Activated T-helper 1 cell treated with anti-CD3 and anti-CD28 coated beads, Interleukin-12 subunit alpha, Interleukin-12 subunit beta, Interleukin-2, Interleukin-4 antibody, amounts not matched to agents 30 ng/mL and 10 ng/mL and 1 ng/mL, durations not matched to agents 14 hours and 24 hours and 36 hours (primary cell): ENCODE data around the gene NTMT1. TPM values are rescaled to one million over a fixed set of nuclear protein-coding genes. Genes with fewer than 3 reads are reported as not detected.

Experiments used
- DNase-seq: peaks from one replicate; pipeline ENCODE4 v3.0.0; 2021; ENCODE audit warnings: low spot score
- H3K27ac Mint-ChIP-seq: one replicate; pipeline ENCODE4 v1.8.0; 2021; ENCODE audit warnings: mild to moderate bottlenecking, mixed read lengths
- H3K27me3 Mint-ChIP-seq: one replicate; pipeline ENCODE4 v1.8.0; 2022; ENCODE audit warnings: mild to moderate bottlenecking, moderate library complexity, mixed read lengths; ENCODE audit not compliant: insufficient read depth
- H3K36me3 Mint-ChIP-seq: one replicate; pipeline ENCODE4 v1.8.0; 2021; ENCODE audit warnings: low read depth, mixed read lengths
- H3K4me1 Mint-ChIP-seq: one replicate; pipeline ENCODE4 v1.8.0; 2021; ENCODE audit warnings: low read depth, mixed read lengths
- H3K4me3 Mint-ChIP-seq: one replicate; pipeline ENCODE4 v1.8.0; 2021; ENCODE audit warnings: mild to moderate bottlenecking, moderate library complexity, mixed read lengths
- H3K9me3 Mint-ChIP-seq: one replicate; pipeline ENCODE4 v1.8.0; 2021; ENCODE audit warnings: mixed read lengths
- intact Hi-C: fragments of 100-400 bp; cut with micrococcal nuclease; formaldehyde crosslinking; loops from one replicate; pipeline ENCODE4 v1.15.1; 2024
- total RNA-seq: library from RNA; stranded (reverse); gene quantifications from 2 replicates; pipeline ENCODE4 v1.2.3, GENCODE V29; 2022

The NTMT1 gene
- total RNA-seq, 1 donor from 2014 or later = 67.1 TPM

DNA sequence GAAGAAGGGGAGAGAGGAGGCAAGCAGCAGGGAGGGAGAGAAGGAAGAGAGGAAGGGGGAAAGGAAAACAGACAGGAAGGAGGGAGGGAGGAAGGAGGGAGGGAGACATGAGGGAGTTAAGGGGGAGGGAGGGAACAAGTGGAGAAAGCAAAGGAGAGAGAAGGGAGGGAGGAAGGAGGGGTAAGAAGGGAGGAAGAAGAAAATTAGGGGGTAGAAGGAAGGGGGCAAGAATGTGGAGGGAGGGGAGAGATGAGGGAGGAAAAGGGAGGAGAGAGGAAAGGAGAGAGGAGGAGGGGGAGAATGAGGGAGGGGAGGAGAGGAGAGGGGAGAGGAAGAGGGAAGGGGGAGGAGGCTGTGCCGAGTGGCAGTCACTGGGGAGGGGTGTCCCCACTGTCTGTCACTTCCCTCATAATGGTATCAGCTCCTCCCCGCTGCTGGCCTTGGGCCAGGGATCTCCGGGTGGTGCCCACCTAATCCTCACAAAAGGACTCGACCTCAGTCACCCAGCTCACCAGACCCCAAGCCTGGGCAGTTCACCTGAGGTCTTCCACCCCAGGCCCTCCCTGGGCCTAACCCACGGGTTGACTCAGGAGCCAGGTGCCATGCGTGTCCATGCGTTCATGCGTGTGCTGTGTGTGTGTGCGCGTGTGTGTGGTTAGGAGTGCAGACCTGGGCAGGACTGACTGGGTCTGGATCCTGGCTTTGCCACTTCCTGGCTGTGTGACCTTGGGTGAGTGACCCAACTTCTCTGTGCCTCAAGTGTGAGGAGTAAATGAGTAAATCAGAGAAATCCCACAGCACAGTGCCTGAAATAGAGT, 23.2 kb upstream of the NTMT1 start:
- no peak for DNase-seq
- Mint-ChIP-seq H3K27me3 (no peaks in the 10 kb centered on the region), H3K36me3 (peaks cover 5% of the 10 kb centered on the region), H3K4me1 (peaks cover 47% of the 10 kb centered on the region), H3K27ac (peak overlapping the region; percentile 53), H3K9me3 (no peaks in the 10 kb centered on the region), H3K4me3 (no peak overlapping the region)
- intact Hi-C loops = no loop called here

GRCh38 chr9:129604056-129604765, 21.8 kb upstream of the NTMT1 start:
- Mint-ChIP-seq H3K27me3 (no peaks in the 10 kb centered on the region), H3K9me3 (no peaks in the 10 kb centered on the region), H3K27ac (no peak overlapping the region), H3K36me3 (peaks cover 2% of the 10 kb centered on the region), H3K4me1 (peaks cover 49% of the 10 kb centered on the region), H3K4me3 (peak overlapping the region; percentile 30)
- intact Hi-C loops = loop anchor here (1.0 kb wide), 1 partner anchor 24 kb away; no protein-coding TSS in a partner anchor
- DNase-seq = no peak

DNA sequence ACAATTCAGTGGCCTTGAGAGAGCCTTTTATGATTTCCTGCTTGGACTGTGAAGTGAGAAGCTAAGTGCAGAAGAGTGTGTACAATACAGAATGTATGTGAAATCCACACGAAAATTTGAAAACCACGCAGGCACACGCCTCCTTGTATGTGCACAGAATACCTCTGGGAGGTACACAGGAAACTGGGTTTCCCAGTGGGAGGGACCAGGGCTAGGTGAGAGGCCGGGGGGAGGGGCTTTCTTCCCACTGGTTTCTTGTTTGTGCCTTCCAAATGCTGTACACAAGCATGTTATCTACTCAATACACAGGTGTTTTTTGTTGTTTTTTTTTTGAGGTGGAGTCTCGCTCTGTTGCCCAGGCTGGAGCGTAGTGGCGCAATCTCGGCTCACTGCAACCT, 21.2 kb upstream of the NTMT1 start:
- H3K27ac Mint-ChIP-seq = peak overlapping the region; percentile 81
- H3K9me3 Mint-ChIP-seq = no peaks in the 10 kb centered on the region
- intact Hi-C loops = loop anchor here (1.0 to 5.0 kb wide), 3 partner anchors 7 to 37 kb away; no protein-coding TSS in a partner anchor
- DNase-seq = no peak
- H3K4me1 Mint-ChIP-seq = peaks cover 52% of the 10 kb centered on the region
- peak overlapping the region; percentile 30 for H3K4me3 Mint-ChIP-seq
- H3K36me3 Mint-ChIP-seq = no peaks in the 10 kb centered on the region
- H3K27me3 Mint-ChIP-seq = no peaks in the 10 kb centered on the region

DNA sequence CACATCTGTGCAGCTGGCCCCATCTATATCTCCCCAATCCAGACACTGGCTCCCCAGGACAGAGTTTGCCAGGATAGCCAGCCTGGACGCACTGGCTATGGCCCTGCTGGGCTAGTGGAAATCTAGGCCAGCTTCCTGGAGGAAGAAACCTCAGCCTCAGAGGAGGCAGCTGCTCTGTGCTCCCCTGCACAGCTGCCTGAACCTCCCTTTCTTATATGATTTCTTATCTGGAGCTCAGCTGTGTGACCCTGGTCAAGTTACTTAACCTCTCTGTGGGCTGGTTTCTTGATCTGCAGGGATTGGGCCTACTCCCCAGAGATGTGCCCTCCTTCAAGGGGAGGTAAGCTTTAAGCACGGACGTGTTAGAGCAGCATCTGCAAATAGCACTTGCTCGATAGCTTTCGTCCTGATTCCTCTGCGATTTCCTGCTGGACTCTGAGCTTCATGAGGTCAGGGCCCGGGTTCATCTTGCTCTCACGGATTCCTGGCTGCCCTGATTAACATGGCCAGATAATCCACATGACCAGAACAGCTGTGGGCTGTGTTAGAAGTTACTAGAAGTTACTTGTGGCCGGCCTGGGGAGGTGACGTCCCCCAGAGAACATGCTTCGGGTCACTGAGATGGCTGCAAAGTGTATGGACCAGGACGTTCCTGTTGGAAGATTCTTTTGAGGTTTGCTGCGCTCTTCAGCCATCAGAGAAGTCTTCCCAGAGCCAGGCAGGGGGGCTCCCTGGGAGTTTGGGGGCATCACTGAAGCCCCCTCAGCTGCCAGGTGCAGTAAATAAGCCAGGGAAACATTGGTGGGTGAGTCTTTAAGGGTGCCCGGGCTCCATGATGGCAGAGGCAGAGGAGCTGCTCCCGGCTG, 19.6 kb upstream of the NTMT1 start:
- intact Hi-C loops = loop anchor here (5.0 kb wide), 1 partner anchor 39 kb away; no protein-coding TSS in a partner anchor

DNA sequence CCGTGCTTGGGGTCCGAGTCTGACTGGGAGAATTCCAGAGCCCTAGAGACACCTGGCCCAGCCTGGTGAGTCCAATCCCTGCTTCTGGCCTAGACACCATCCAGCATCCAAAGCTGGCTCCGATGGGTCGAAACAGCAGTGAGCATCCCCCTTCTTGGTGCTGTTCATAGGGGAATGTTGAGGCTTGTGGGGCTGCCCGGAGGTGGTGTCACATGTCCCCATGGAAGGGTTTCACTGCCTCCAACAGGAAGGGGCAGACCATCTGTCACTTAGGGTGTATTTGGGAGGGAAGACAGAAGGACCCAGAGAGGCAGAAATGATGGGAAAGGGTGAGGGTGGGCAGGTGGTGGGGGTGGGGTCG, 19.0 kb upstream of the NTMT1 start:
- H3K36me3 Mint-ChIP-seq = no peaks in the 10 kb centered on the region
- no peak overlapping the region for H3K4me3 Mint-ChIP-seq
- peak overlapping the region; percentile 51 for H3K27ac Mint-ChIP-seq
- H3K4me1 Mint-ChIP-seq = peaks cover 60% of the 10 kb centered on the region
- DNase-seq = no peak
- no peaks in the 10 kb centered on the region for H3K9me3 Mint-ChIP-seq
- intact Hi-C loops = loop anchor here (5.0 kb wide), 1 partner anchor 40 kb away; no protein-coding TSS in a partner anchor
- no peaks in the 10 kb centered on the region for H3K27me3 Mint-ChIP-seq

More for the DNA sequence above, 19.6 kb upstream of the NTMT1 start:
- peak overlapping the region; percentile 29 for H3K27ac Mint-ChIP-seq
- no peak overlapping the region for H3K4me3 Mint-ChIP-seq
- no peaks in the 10 kb centered on the region for H3K27me3 Mint-ChIP-seq
- H3K9me3 Mint-ChIP-seq = no peaks in the 10 kb centered on the region
- no peak for DNase-seq
- H3K4me1 Mint-ChIP-seq = peaks cover 60% of the 10 kb centered on the region
- no peaks in the 10 kb centered on the region for H3K36me3 Mint-ChIP-seq

DNA sequence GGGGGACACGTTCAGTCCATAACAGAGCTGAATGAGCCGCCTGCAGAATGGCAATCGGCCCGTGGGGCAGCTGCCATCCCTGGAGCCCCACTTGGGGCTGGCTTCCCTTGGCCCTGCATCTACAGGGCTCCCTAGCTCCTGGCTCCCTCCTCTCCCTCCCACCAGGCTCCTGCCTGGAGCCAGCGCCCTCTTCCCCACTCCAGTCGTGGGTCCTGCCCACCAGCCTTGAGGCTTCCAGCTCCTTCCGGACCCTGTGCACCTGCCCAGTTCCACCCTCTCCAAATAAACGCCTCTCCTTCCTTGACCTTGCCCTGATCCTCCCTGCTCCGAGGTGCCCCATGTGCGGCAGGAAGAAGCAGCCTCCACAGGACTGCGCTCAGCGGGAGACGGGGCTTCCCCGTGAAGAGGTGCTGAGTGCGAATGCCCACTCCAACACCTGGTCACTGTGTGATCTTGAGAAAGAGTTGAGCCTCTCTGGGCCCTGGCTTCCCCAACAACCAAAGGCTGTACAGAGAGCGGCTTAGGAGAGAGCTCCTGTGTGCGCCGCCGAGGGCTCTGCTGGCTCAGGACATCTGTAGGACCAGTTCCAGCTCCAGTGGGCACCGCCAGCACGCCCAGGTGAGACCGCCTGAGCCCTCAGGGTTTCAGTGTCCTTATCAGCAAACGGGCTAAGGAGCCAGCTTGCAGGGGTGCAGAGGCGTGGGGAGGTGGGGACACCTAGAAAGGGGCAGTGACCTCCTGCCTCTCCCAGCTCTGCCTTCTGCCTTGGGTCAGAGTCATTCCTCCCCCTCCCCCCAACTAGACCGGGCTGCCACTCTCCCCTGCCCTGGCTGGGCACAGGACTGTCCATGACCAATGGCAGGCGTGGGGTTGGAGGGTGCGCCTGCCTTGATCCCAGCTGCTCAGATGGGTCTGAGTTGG, 17.1 kb upstream of the NTMT1 start:
- Mint-ChIP-seq H3K36me3 (no peaks in the 10 kb centered on the region), H3K9me3 (no peaks in the 10 kb centered on the region), H3K4me3 (peak overlapping the region; percentile 9), H3K27me3 (peaks cover 2% of the 10 kb centered on the region), H3K4me1 (peaks cover 45% of the 10 kb centered on the region), H3K27ac (peak overlapping the region; percentile 8)
- intact Hi-C loops = loop anchor here (1.0 to 5.0 kb wide), 2 partner anchors 12 to 42 kb away; no protein-coding TSS in a partner anchor
- DNase-seq = no peak

- no peaks in the 10 kb centered on the region for H3K36me3 Mint-ChIP-seq
- intact Hi-C loops = loop anchor here (1.0 to 5.0 kb wide), 9 partner anchors 12 to 479 kb away; partner anchors contain the start of gene IER5L
- H3K27ac Mint-ChIP-seq = peak overlapping the region; percentile 98
These were observed 16.3 kb upstream of the NTMT1 start for GRCh38 chr9:129609486-129610212.

DNA sequence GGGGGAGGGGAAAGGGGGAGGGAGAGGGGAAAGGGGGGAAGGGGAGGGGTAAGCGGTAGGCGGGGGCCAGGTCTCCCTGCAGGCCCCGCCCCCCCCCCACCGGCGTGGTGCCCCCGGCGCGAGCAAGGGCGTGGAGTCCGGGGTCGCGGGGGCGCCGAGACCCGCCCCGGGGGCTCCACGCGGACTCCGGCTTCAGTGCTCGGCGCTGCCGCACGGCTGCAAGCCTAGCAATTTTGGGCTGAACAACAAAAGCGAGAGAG, 15.8 kb upstream of the NTMT1 start:
- H3K4me3 Mint-ChIP-seq = no peak overlapping the region
- peak overlapping the region; percentile 52 for H3K27ac Mint-ChIP-seq
- intact Hi-C loops = loop anchor here (1.0 to 5.0 kb wide), 7 partner anchors 23 to 479 kb away; partner anchors contain the start of gene IER5L
- H3K4me1 Mint-ChIP-seq = peaks cover 38% of the 10 kb centered on the region
- H3K9me3 Mint-ChIP-seq = no peaks in the 10 kb centered on the region
- no peak for DNase-seq
- peaks cover 2% of the 10 kb centered on the region for H3K27me3 Mint-ChIP-seq
- H3K36me3 Mint-ChIP-seq = no peaks in the 10 kb centered on the region

More at GRCh38 chr9:129609486-129610212, 16.3 kb upstream of the NTMT1 start:
- H3K4me3 Mint-ChIP-seq = peak overlapping the region; percentile 88
- peaks cover 2% of the 10 kb centered on the region for H3K27me3 Mint-ChIP-seq
- peak; percentile 53 for DNase-seq
- peaks cover 41% of the 10 kb centered on the region for H3K4me1 Mint-ChIP-seq
- H3K9me3 Mint-ChIP-seq = no peaks in the 10 kb centered on the region

- Mint-ChIP-seq H3K4me1 (peaks cover 38% of the 10 kb centered on the region), H3K9me3 (no peaks in the 10 kb centered on the region), H3K27ac (peak overlapping the region; percentile 83), H3K4me3 (peak overlapping the region; percentile 82), H3K27me3 (peaks cover 5% of the 10 kb centered on the region), H3K36me3 (no peaks in the 10 kb centered on the region)
- peak; percentile 62 for DNase-seq
- intact Hi-C loops = loop anchor here (1.0 to 5.0 kb wide), 9 partner anchors 14 to 480 kb away; partner anchors contain the start of gene IER5L
These were observed 15.3 kb upstream of the NTMT1 start for GRCh38 chr9:129610473-129611306.

- DNase-seq = no peak
- intact Hi-C loops = loop anchor here (1.0 to 5.0 kb wide), 7 partner anchors 13 to 481 kb away; no protein-coding TSS in a partner anchor
- Mint-ChIP-seq H3K27me3 (peaks cover 5% of the 10 kb centered on the region), H3K36me3 (no peaks in the 10 kb centered on the region), H3K9me3 (no peaks in the 10 kb centered on the region), H3K4me1 (peaks cover 36% of the 10 kb centered on the region), H3K4me3 (peak overlapping the region; percentile 82), H3K27ac (peak overlapping the region; percentile 83)
These were observed 14.6 kb upstream of the NTMT1 start for GRCh38 chr9:129611307-129611800.
